HG03442 (cell line): ENCODE results near the gene GPR55.
A peak's percentile ranks its signal among the peaks of the same experiment; 100 is the strongest.
"Not testable (repeated sequence)": the region's sequence is repeated elsewhere in the genome, so short reads cannot be mapped to it uniquely, and the experiment has no call there.

Source experiments
- ATAC-seq: cut with Tn5 transposase; IDR thresholded peaks from one replicate; pipeline ENCODE4 v1.9.1; 2021; ENCODE audit warnings: mild to moderate bottlenecking, moderate library complexity; ENCODE audit not compliant: unreplicated experiment

GPR55 gene

GRCh38 chr2:230924470-230925341 lies at the start of gene GPR55:
TSS of gene GPR55 (minus strand) at chr2:230925242. CDS start at chr2:230910962, 14,280 bp downstream.
- peak; percentile 32 for ATAC-seq

- peak; percentile 76 for ATAC-seq
Observed at GRCh38 chr2:230974096-230974913, 49.3 kb upstream of the GPR55 start.

- ATAC-seq: no peak
Observed at GRCh38 chr2:230972046-230972445, 47.0 kb upstream of the GPR55 start.

GRCh38 chr2:230969659-230970015 lies 44.6 kb upstream of the GPR55 start:
- no peak for ATAC-seq

- ATAC-seq: no peak
Observed at GRCh38 chr2:230968921-230969658, 44.0 kb upstream of the GPR55 start.

- not testable (repeated sequence) for ATAC-seq
Observed at GRCh38 chr2:230968314-230968713, 43.3 kb upstream of the GPR55 start.

GRCh38 chr2:230967113-230967512 lies 42.1 kb upstream of the GPR55 start:
- no peak for ATAC-seq

- no peak for ATAC-seq
Observed at GRCh38 chr2:230964136-230964730, 39.2 kb upstream of the GPR55 start.

GRCh38 chr2:230961091-230961491 lies 36.0 kb upstream of the GPR55 start:
- ATAC-seq: no peak

GRCh38 chr2:230960026-230960425 lies 35.0 kb upstream of the GPR55 start:
- no peak for ATAC-seq

- ATAC-seq: no peak
Observed at GRCh38 chr2:230958820-230959756, 34.0 kb upstream of the GPR55 start.

GRCh38 chr2:230957756-230958391 lies 32.8 kb upstream of the GPR55 start:
- no peak for ATAC-seq

GRCh38 chr2:230956827-230957755 lies 32.0 kb upstream of the GPR55 start:
- ATAC-seq: peak; percentile 64

GRCh38 chr2:230955163-230955737 lies 30.2 kb upstream of the GPR55 start:
- no peak for ATAC-seq

- ATAC-seq: no peak
Observed at GRCh38 chr2:230954746-230955145, 29.7 kb upstream of the GPR55 start.

GRCh38 chr2:230953845-230954244 lies 28.8 kb upstream of the GPR55 start:
- ATAC-seq: peak; percentile 25

GRCh38 chr2:230952226-230952956 lies 27.3 kb upstream of the GPR55 start:
- ATAC-seq: no peak
